H1 (cell line): ENCODE data around the gene TPSB2. TPM values are rescaled to one million over a fixed set of nuclear protein-coding genes. Genes with fewer than 3 reads are reported as not detected.

Source experiments
- CHD7 ChIP-seq: fragments of 300-600 bp; sonication (generic); IDR thresholded peaks from 2 replicates; pipeline ENCODE4 v1.7.1; 2012; ENCODE audit warnings: low read length, moderate library complexity, mild to moderate bottlenecking, inconsistent platforms; ENCODE audit not compliant: insufficient replicate concordance
- polyA plus RNA-seq, 7 experiments: library from polyadenylated mRNA; depleted of rRNA in 3 of 7; stranded (reverse) in 5 of 7; unstranded in 2 of 7; fragments of >200 nt in 5 of 7; fragments of 200-250 nt in 2 of 7; gene quantifications; 1 replicate in 5 of 7; 2 replicates in 1 of 7; 4 replicates in 1 of 7; pipeline versions ENCODE4 v1.2.1 to v1.2.3, GENCODE V29; 2011 to 2013; ENCODE audit warnings: missing spikeins in 2 of 7, mixed read lengths in 2 of 7
- total RNA-seq: library from RNA; stranded (reverse); fragmentation: NEBNext Ultra II Directional; extraction: Animal tissue kit (Norgen Biotek cat#: 25700); gene quantifications from 2 replicates; pipeline ENCODE4 v1.2.1, GENCODE V29; 2021

TPSB2 gene
- total and polyA plus RNA-seq, 2 of the 8 experiments (the other 6 are each of a cell fraction or from before 2014, with no cell fraction given), result 0.08 TPM; not detected in 1

- no peak for TF ChIP-seq CHD7
Observed at GRCh38 chr16:1265826-1266225, 35.8 kb upstream of the TPSB2 start (continued).
